Karpas-422 (cell line): ENCODE data around the gene PERCC1. TPM values are rescaled to one million over a fixed set of nuclear protein-coding genes. Genes with fewer than 3 reads are reported as not detected.

Experiments
- DNase-seq: peaks from one replicate; pipeline ENCODE4 v3.0.0-alpha.2; 2015
- H2AFZ ChIP-seq: fragments of 200-600 bp; sonication (generic); 2 replicates; pipeline ENCODE4 v1.6.1; 2014; ENCODE audit warnings: antibody characterized with exemption, low read length, mixed read lengths
- H3K27ac ChIP-seq: fragments of 200-600 bp; sonication (generic); 2 replicates; pipeline ENCODE4 v1.5.1; 2014; ENCODE audit warnings: mild to moderate bottlenecking, low read length, moderate library complexity
- H3K27me3 ChIP-seq: fragments of 200-600 bp; sonication (generic); 2 replicates; pipeline ENCODE4 v1.6.1; 2014; ENCODE audit warnings: low read length, mixed read lengths
- H3K36me3 ChIP-seq: fragments of 200-600 bp; sonication (generic); 2 replicates; pipeline ENCODE4 v1.6.1; 2014; ENCODE audit warnings: low read length, mixed read lengths; ENCODE audit not compliant: insufficient read depth
- H3K4me1 ChIP-seq: fragments of 200-600 bp; sonication (generic); 2 replicates; pipeline ENCODE4 v1.6.1; 2014; ENCODE audit warnings: mild to moderate bottlenecking, low read length, mixed read lengths
- H3K4me2 ChIP-seq: fragments of 200-600 bp; sonication (generic); 2 replicates; pipeline ENCODE4 v1.6.1; 2014; ENCODE audit warnings: low read length, low read depth, mild to moderate bottlenecking; ENCODE audit not compliant: poor library complexity, severe bottlenecking
- H3K4me3 ChIP-seq: fragments of 200-600 bp; sonication (generic); 2 replicates; pipeline ENCODE4 v1.5.1; 2014; ENCODE audit warnings: mild to moderate bottlenecking, antibody characterized with exemption, low read length, mixed read lengths
- H3K79me2 ChIP-seq: fragments of 200-600 bp; sonication (generic); 2 replicates; pipeline ENCODE4 v1.6.1; 2014; ENCODE audit warnings: mild to moderate bottlenecking, low read length, mixed read lengths
- H3K9ac ChIP-seq: fragments of 200-600 bp; sonication (generic); 2 replicates; pipeline ENCODE4 v1.6.0; 2014; ENCODE audit warnings: low read length
- H3K9me2 ChIP-seq: fragments of 200-600 bp; sonication (generic), shearing (Covaris generic); replicated peaks from 2 replicates; pipeline ENCODE4 v1.6.0; 2014; ENCODE audit warnings: mild to moderate bottlenecking, low read length, moderate library complexity; ENCODE audit not compliant: insufficient read depth
- H3K9me3 ChIP-seq: fragments of 300-700, 200-600 bp; sonication (generic); 2 replicates; pipeline ENCODE4 v1.6.1; 2014; ENCODE audit warnings: low read length, mixed read lengths
- H4K20me1 ChIP-seq: fragments of 200-600 bp; sonication (generic); 2 replicates; pipeline ENCODE4 v1.6.1; 2014; ENCODE audit warnings: mild to moderate bottlenecking, antibody characterized with exemption, low read length, low read depth; ENCODE audit not compliant: insufficient read depth
- total RNA-seq: library from RNA; depleted of rRNA; stranded (reverse); fragments of >200 nt; shearing (Covaris generic); gene quantifications from 2 replicates; pipeline ENCODE4 v1.2.3, GENCODE V29; 2014; ENCODE audit warnings: low replicate concordance

PERCC1 gene
- total RNA-seq, 1 experiment from 2014 or later, result not detected

- Histone ChIP-seq H4K20me1 (no peaks in the 10 kb centered on the region), H3K27ac (no peak overlapping the region), H3K9me3 (no peaks in the 10 kb centered on the region), H3K4me3 (no peak overlapping the region), H3K79me2 (no peaks in the 10 kb centered on the region), H3K27me3 (no peaks in the 10 kb centered on the region), H3K4me1 (no peaks in the 10 kb centered on the region), H3K9ac (no peak overlapping the region), H2AFZ (no peak overlapping the region), H3K36me3 (no peaks in the 10 kb centered on the region), H3K9me2 (no peaks in the 10 kb centered on the region), H3K4me2 (no peak overlapping the region)
- DNase-seq, result no peak
Observed at GRCh38 chr16:1441391-1441829, 10.5 kb downstream of the PERCC1 start.

GRCh38 chr16:1442697-1443096 lies 11.8 kb downstream of the PERCC1 start:
- no peaks in the 10 kb centered on the region for H4K20me1 ChIP-seq
- no peak overlapping the region for H3K27ac ChIP-seq
- no peak overlapping the region for H3K9ac ChIP-seq
- no peaks in the 10 kb centered on the region for H3K27me3 ChIP-seq
- DNase-seq, result no peak
- no peaks in the 10 kb centered on the region for H3K9me2 ChIP-seq
- H3K4me1 ChIP-seq, result no peaks in the 10 kb centered on the region
- no peak overlapping the region for H2AFZ ChIP-seq
- no peaks in the 10 kb centered on the region for H3K79me2 ChIP-seq
- no peak overlapping the region for H3K4me3 ChIP-seq
- H3K9me3 ChIP-seq, result no peaks in the 10 kb centered on the region
- no peaks in the 10 kb centered on the region for H3K36me3 ChIP-seq
- H3K4me2 ChIP-seq, result no peak overlapping the region

GRCh38 chr16:1443403-1443973 lies 12.6 kb downstream of the PERCC1 start:
- Histone ChIP-seq H3K27ac (no peak overlapping the region), H3K36me3 (no peaks in the 10 kb centered on the region), H3K4me2 (no peak overlapping the region), H3K9me2 (no peaks in the 10 kb centered on the region), H3K9me3 (no peaks in the 10 kb centered on the region), H3K9ac (no peak overlapping the region), H3K79me2 (no peaks in the 10 kb centered on the region), H4K20me1 (no peaks in the 10 kb centered on the region), H3K27me3 (no peaks in the 10 kb centered on the region), H3K4me3 (no peak overlapping the region), H2AFZ (no peak overlapping the region), H3K4me1 (no peaks in the 10 kb centered on the region)
- DNase-seq, result no peak

- no peaks in the 10 kb centered on the region for H3K79me2 ChIP-seq
- H3K4me1 ChIP-seq, result no peaks in the 10 kb centered on the region
- no peak within 1 kb of the TSS for H3K9ac ChIP-seq
- H3K4me2 ChIP-seq, result no peak within 1 kb of the TSS
- H3K27ac ChIP-seq, result no peak within 1 kb of the TSS
- H3K27me3 ChIP-seq, result no peaks in the 10 kb centered on the region
- H3K9me2 ChIP-seq, result no peaks in the 10 kb centered on the region
- no peak for DNase-seq
- H4K20me1 ChIP-seq, result no peaks in the 10 kb centered on the region
- H2AFZ ChIP-seq, result no peak within 1 kb of the TSS
- H3K9me3 ChIP-seq, result no peaks in the 10 kb centered on the region
- H3K36me3 ChIP-seq, result no peaks in the 10 kb centered on the region
- no peak within 1 kb of the TSS for H3K4me3 ChIP-seq
Observed at GRCh38 chr16:1443980-1444729, 13.3 kb downstream of the PERCC1 start, which contains the start of gene CCDC154. Gene CCDC154, minus strand, starts transcription at chr16:1444556. Its CDS starts 234 bp downstream, at chr16:1444322.

GRCh38 chr16:1444730-1445517 lies 14.0 kb downstream of the PERCC1 start:
- Histone ChIP-seq H3K9me3 (no peaks in the 10 kb centered on the region), H3K79me2 (no peaks in the 10 kb centered on the region), H4K20me1 (no peaks in the 10 kb centered on the region), H3K27ac (no peak overlapping the region), H3K9me2 (no peaks in the 10 kb centered on the region), H3K4me1 (no peaks in the 10 kb centered on the region), H3K9ac (no peak overlapping the region), H2AFZ (no peak overlapping the region), H3K4me2 (no peak overlapping the region), H3K27me3 (no peaks in the 10 kb centered on the region), H3K36me3 (no peaks in the 10 kb centered on the region), H3K4me3 (no peak overlapping the region)
- DNase-seq, result no peak

GRCh38 chr16:1445518-1446203 lies 14.8 kb downstream of the PERCC1 start:
- Histone ChIP-seq H3K4me1 (no peaks in the 10 kb centered on the region), H3K9me2 (no peaks in the 10 kb centered on the region), H3K79me2 (no peaks in the 10 kb centered on the region), H3K36me3 (no peaks in the 10 kb centered on the region), H3K27me3 (no peaks in the 10 kb centered on the region), H3K9me3 (no peaks in the 10 kb centered on the region), H3K9ac (no peak overlapping the region), H3K4me3 (no peak overlapping the region), H4K20me1 (no peaks in the 10 kb centered on the region), H2AFZ (no peak overlapping the region), H3K27ac (no peak overlapping the region), H3K4me2 (no peak overlapping the region)
- DNase-seq, result no peak

- Histone ChIP-seq H3K27ac (no peak overlapping the region), H3K27me3 (no peaks in the 10 kb centered on the region), H2AFZ (no peak overlapping the region), H3K9me2 (no peaks in the 10 kb centered on the region), H3K79me2 (no peaks in the 10 kb centered on the region), H3K4me3 (no peak overlapping the region), H3K9ac (no peak overlapping the region), H3K4me1 (no peaks in the 10 kb centered on the region), H4K20me1 (no peaks in the 10 kb centered on the region), H3K4me2 (no peak overlapping the region), H3K9me3 (no peaks in the 10 kb centered on the region), H3K36me3 (no peaks in the 10 kb centered on the region)
- DNase-seq, result no peak
Observed at GRCh38 chr16:1446296-1447080, 15.6 kb downstream of the PERCC1 start.
